Body of pancreas (tissue), 4 donors: ENCODE data around the gene WNT10A.

Experiments
- CTCF ChIP-seq, 7 experiments: fragments of 450-650 bp in 4 of 7; fragments of 200-600 bp in 3 of 7; sonication (generic) in 3 of 7; IDR thresholded peaks; one replicate each; pipeline ENCODE4 v1.5.1; 2016 to 2019; ENCODE audit warnings: antibody characterized with exemption in 7 of 7
- POLR2A ChIP-seq, 3 donors: fragments of 450-650 bp; IDR thresholded peaks; one replicate each; pipeline ENCODE4 v1.6.1; 2016; ENCODE audit warnings: antibody characterized with exemption in 3 of 3, mild to moderate bottlenecking in 2 of 3

- TF ChIP-seq CTCF (IDR thresholded peaks at IDR 0.05) (no peak), POLR2A (IDR thresholded peaks at IDR 0.05) (no peak)
Measured at GRCh38 chr2:218872645-218873358, 7.8 kb upstream of the WNT10A start.
